ENCODE data around the gene UGT1A4. TPM values are rescaled to one million over a fixed set of nuclear protein-coding genes. Genes with fewer than 3 reads are reported as not detected.

Gene UGT1A4
- total and polyA plus RNA-seq, 8 donors, result 0.19 TPM; not detected in 7

DNA sequence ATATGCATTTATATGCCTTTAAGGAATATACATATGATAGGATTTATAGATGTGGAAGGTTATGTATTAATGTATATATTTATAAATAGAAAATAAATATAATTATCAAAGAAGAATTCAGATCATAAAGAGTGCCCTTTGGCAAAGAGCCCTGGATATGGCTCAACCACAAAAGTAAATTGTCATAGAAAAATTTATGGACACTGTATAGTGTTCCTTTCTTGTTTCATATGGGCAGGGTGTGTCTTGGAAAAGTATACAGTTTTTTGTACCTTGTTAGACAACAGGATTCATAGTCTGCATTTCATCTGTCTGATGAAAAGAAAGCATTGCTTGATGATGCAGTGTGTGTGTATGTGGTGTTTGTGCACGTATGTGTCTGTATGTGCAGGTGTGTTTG is 33.9 kb upstream of the UGT1A4 start:
- ATAC-seq (no peak), DNase-seq (no peak), FAIRE-seq (no peak)
- Histone ChIP-seq H3K27ac (no peak overlapping the region), H3K9me3 (no peaks in the 10 kb centered on the region), H3K27me3 (no peaks in the 10 kb centered on the region), H3K36me3 (no peaks in the 10 kb centered on the region), H3K4me1 (no peaks in the 10 kb centered on the region), H3K4me3 (no peak overlapping the region)
- intact Hi-C loops (cut with DNase I), result no loop called here
- WGBS, 2 donors, result 64 to 75% methylated on average over 1 of the region's 1 CpG
- TF ChIP-seq, protein P1, sequence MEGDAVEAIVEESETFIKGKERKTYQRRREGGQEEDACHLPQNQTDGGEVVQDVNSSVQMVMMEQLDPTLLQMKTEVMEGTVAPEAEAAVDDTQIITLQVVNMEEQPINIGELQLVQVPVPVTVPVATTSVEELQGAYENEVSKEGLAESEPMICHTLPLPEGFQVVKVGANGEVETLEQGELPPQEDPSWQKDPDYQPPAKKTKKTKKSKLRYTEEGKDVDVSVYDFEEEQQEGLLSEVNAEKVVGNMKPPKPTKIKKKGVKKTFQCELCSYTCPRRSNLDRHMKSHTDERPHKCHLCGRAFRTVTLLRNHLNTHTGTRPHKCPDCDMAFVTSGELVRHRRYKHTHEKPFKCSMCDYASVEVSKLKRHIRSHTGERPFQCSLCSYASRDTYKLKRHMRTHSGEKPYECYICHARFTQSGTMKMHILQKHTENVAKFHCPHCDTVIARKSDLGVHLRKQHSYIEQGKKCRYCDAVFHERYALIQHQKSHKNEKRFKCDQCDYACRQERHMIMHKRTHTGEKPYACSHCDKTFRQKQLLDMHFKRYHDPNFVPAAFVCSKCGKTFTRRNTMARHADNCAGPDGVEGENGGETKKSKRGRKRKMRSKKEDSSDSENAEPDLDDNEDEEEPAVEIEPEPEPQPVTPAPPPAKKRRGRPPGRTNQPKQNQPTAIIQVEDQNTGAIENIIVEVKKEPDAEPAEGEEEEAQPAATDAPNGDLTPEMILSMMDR (IDR thresholded peaks at IDR 0.05), result no peak

DNA sequence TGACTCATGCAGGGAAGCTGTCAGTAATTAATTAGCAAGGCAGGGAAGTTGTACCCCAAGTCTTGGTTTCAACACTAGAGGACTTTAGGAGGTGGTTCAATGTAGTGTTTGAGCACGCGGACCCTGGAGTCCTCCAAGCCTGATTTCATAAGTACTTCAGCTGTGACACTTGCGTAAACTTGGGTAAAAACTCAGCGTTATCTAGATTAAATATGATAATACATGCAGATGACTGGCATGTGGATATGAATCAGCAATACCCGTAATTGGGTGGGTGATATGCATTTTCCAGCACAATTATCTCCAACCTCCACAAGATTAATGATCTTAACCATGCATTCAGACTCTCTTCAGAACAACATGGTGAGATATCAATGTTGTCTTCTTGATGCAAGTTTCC is 31.6 kb upstream of the UGT1A4 start:
- TF ChIP-seq, protein P1 (IDR thresholded peaks at IDR 0.05), result no peak
- no peak for FAIRE-seq
- H3K36me3 ChIP-seq, result no peaks in the 10 kb centered on the region
- H3K9me3 ChIP-seq, result no peaks in the 10 kb centered on the region
- 68 to 81% methylated on average over 5 of the region's 5 CpGs for WGBS, 2 donors
- no peak overlapping the region for H3K4me3 ChIP-seq
- no peak overlapping the region for H3K27ac ChIP-seq
- intact Hi-C loops (cut with DNase I), result no loop called here
- no peaks in the 10 kb centered on the region for H3K4me1 ChIP-seq
- ATAC-seq, result no peak
- no peaks in the 10 kb centered on the region for H3K27me3 ChIP-seq
- DNase-seq, result no peak

DNA sequence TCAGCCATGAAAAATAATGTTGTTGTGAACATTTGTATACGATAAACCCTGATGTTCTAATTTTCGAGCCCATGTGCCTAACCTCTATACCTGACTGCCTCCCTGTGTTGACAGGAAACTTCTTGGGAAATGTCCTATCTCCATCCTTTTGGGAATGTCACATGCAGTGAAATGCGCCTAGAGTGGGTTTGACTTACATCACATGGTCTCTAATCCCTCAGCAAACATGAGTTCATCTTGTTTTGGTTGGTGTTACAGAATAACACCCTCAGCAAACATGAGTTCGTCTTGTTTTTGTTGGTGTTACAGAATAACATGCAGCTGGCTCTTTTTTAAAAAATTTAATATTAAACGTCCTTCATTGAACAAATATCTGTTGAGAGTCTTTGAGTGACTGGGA is 30.2 kb upstream of the UGT1A4 start:
- no peaks in the 10 kb centered on the region for H3K27me3 ChIP-seq
- WGBS, 2 donors, result 75 to 76% methylated on average over 5 of the region's 5 CpGs
- no peak overlapping the region for H3K4me3 ChIP-seq
- no peaks in the 10 kb centered on the region for H3K9me3 ChIP-seq
- TF ChIP-seq, protein P1 (IDR thresholded peaks at IDR 0.05), result no peak
- H3K27ac ChIP-seq, result no peak overlapping the region
- FAIRE-seq (no peak), DNase-seq (no peak), ATAC-seq (no peak)
- intact Hi-C loops (cut with DNase I), result no loop called here
- no peaks in the 10 kb centered on the region for H3K36me3 ChIP-seq
- H3K4me1 ChIP-seq, result peaks cover 0 to 7% (median 0%) of the 10 kb centered on the region in 3 donors

DNA sequence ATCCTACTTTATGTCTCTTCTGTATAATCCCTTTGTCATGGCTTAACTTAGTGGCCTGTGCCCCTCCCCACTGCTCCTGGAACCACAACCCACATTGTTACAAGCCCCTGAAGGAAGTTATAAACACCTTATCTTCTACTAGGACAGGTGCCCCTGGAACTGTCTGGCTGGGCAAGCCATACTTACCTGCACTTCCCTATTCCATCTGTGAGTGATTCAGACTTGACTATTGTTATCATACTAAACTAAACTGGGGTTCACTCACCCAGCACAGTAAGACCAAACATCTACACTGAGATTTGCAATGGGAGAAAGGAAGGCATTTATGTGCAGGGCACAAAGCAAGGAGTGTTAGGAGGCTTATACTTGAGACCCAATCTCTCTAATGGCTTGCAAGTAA is 29.5 kb upstream of the UGT1A4 start:
- DNase-seq (no peak), ATAC-seq (no peak), FAIRE-seq (no peak)
- Histone ChIP-seq H3K4me1 (peaks cover 0 to 7% (median 0%) of the 10 kb centered on the region in 3 donors), H3K27me3 (no peaks in the 10 kb centered on the region), H3K27ac (no peak overlapping the region), H3K36me3 (no peaks in the 10 kb centered on the region), H3K9me3 (no peaks in the 10 kb centered on the region), H3K4me3 (no peak overlapping the region)
- TF ChIP-seq, protein P1 (IDR thresholded peaks at IDR 0.05), result no peak
- intact Hi-C loops (cut with DNase I), result no loop called here

DNA sequence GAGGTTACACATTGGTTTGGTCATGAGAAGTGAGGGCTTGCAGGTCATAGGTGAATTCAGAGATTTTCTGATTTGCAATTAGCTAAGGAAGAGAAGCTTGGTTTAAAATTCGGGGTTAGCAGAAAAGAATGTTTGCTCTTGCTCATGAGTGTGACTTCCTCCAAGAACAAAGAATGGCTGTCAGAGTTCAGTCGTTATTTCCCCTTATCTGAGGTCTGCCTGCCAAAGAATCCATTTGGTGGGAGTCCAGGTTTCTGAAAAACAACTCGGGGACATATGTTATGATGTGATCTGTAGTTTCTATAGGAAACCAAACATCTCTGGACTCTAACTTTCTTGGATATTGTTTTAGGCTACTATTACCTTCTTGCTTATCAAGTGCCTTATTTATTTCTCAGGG is 29.0 kb upstream of the UGT1A4 start:
- Histone ChIP-seq H3K36me3 (no peaks in the 10 kb centered on the region), H3K4me3 (no peak overlapping the region), H3K27ac (no peak overlapping the region), H3K4me1 (peaks cover 0 to 7% (median 0%) of the 10 kb centered on the region in 3 donors), H3K27me3 (no peaks in the 10 kb centered on the region), H3K9me3 (no peaks in the 10 kb centered on the region)
- ATAC-seq (no peak), DNase-seq (no peak), FAIRE-seq (no peak)
- intact Hi-C loops (cut with DNase I), result no loop called here
- WGBS, 2 donors, result 4 to 6% methylated on average over 3 of the region's 3 CpGs
- TF ChIP-seq, protein P1 (IDR thresholded peaks at IDR 0.05), result no peak
